NCI-H526 (cell line): ENCODE results near the gene EPB41L5.
"Not testable (repeated sequence)": the region's sequence is repeated elsewhere in the genome, so short reads cannot be mapped to it uniquely, and the experiment has no call there.

Experiments used
- DNase-seq, 2 experiments: peaks; one replicate each; lab custom pipeline; 2025; lab: John Stamatoyannopoulos, UW

Gene EPB41L5

GRCh38 chr2:120012771-120013596, at the start of gene EPB41L5:
TSS of gene EPB41L5 (plus strand) at chr2:120013077. CDS start at chr2:120019085, 6,008 bp downstream.
- peak; percentile 89 to 98 for DNase-seq

GRCh38 chr2:119981896-119982295, 31.0 kb upstream of the EPB41L5 start:
- DNase-seq = no peak

GRCh38 chr2:119982506-119982905, 30.4 kb upstream of the EPB41L5 start:
- DNase-seq = no peak

GRCh38 chr2:119983108-119983507, 29.8 kb upstream of the EPB41L5 start:
- peak; percentile 5 to 14 for DNase-seq

GRCh38 chr2:119996148-119996547, 16.7 kb upstream of the EPB41L5 start:
- no peak for DNase-seq

GRCh38 chr2:119996896-119997891, 15.7 kb upstream of the EPB41L5 start:
- DNase-seq = not testable (repeated sequence)

- DNase-seq = no peak
Measured at GRCh38 chr2:120001471-120001870, 11.4 kb upstream of the EPB41L5 start.

- DNase-seq = no peak
Measured at GRCh38 chr2:120004254-120004653, 8.6 kb upstream of the EPB41L5 start.

- no peak for DNase-seq
Measured at GRCh38 chr2:120005834-120006521, 6.9 kb upstream of the EPB41L5 start.

GRCh38 chr2:120007851-120008250, 5.0 kb upstream of the EPB41L5 start:
- no peak for DNase-seq

- DNase-seq = peak in 1 of 2 experiments; percentile 29
Measured at GRCh38 chr2:120012363-120012762, 514 bp upstream of the EPB41L5 start.

GRCh38 chr2:120013597-120014223, 833 bp downstream of the EPB41L5 start:
- peak; percentile 25 to 77 for DNase-seq

GRCh38 chr2:120014226-120014980, 1.5 kb downstream of the EPB41L5 start:
- DNase-seq = no peak

- DNase-seq = no peak
Measured at GRCh38 chr2:120016800-120017199, 3.9 kb downstream of the EPB41L5 start.

- DNase-seq = no peak
Measured at GRCh38 chr2:120017201-120017600, 4.3 kb downstream of the EPB41L5 start.

- no peak for DNase-seq
Measured at GRCh38 chr2:120018549-120018948, 5.7 kb downstream of the EPB41L5 start.

- no peak for DNase-seq
Measured at GRCh38 chr2:120020554-120020953, 7.7 kb downstream of the EPB41L5 start.

GRCh38 chr2:120022505-120022904, 9.6 kb downstream of the EPB41L5 start:
- not testable (repeated sequence) for DNase-seq

GRCh38 chr2:120026890-120027289, 14.0 kb downstream of the EPB41L5 start:
- no peak for DNase-seq

- no peak for DNase-seq
Measured at GRCh38 chr2:120028795-120029194, 15.9 kb downstream of the EPB41L5 start.
